HepG2 (cell line): ENCODE measurements around the gene EPN2.

Experiments used
- BCL3 ChIP-seq: sonication (generic); formaldehyde crosslinking; IDR thresholded peaks from 2 replicates; pipeline ENCODE4 v1.5.1; 2020; ENCODE audit warnings: mild to moderate bottlenecking, missing genetic modification reagents, moderate library complexity
- CTCF ChIP-seq: sonication (generic); formaldehyde crosslinking; IDR thresholded peaks from 2 replicates; pipeline ENCODE4 v1.5.0; 2020; ENCODE audit warnings: mild to moderate bottlenecking, missing genetic modification reagents, moderate library complexity
- ETS1 ChIP-seq: sonication (generic); formaldehyde crosslinking; IDR thresholded peaks from 2 replicates; pipeline ENCODE4 v1.4.0; 2020; ENCODE audit warnings: missing genetic modification reagents
- FOXK2 ChIP-seq: fragments of 450-650 bp; IDR thresholded peaks from 2 replicates; pipeline ENCODE4 v1.6.1; 2016
- GTF2F1 ChIP-seq: fragments of 150-350 bp; IDR thresholded peaks from 2 replicates; pipeline ENCODE4 v1.6.1; 2014; ENCODE audit warnings: low read length
- MAX ChIP-seq: IDR thresholded peaks from 2 replicates; pipeline ENCODE4 v1.6.1; 2012; ENCODE audit warnings: inconsistent platforms
- PRDM15 ChIP-seq: sonication (generic); formaldehyde crosslinking; IDR thresholded peaks from 2 replicates; pipeline ENCODE4 v1.4.0; 2020; ENCODE audit warnings: missing genetic modification reagents
- SIN3A ChIP-seq: IDR thresholded peaks from 2 replicates; pipeline ENCODE4 v1.6.1; 2011; ENCODE audit warnings: low read depth, mild to moderate bottlenecking, control low read depth, low read length, borderline replicate concordance
- STAT6 ChIP-seq: sonication (generic); formaldehyde crosslinking; IDR thresholded peaks from 2 replicates; pipeline ENCODE4 v1.4.0; 2020; ENCODE audit warnings: missing genetic modification reagents, mild to moderate bottlenecking, borderline replicate concordance
- ZNF331 ChIP-seq: sonication (generic); formaldehyde crosslinking; IDR thresholded peaks from 2 replicates; pipeline ENCODE4 v1.4.0; 2020; ENCODE audit warnings: missing genetic modification reagents
- ZNF598 ChIP-seq: sonication (generic); formaldehyde crosslinking; IDR thresholded peaks from 2 replicates; pipeline ENCODE4 v1.5.1; 2020; ENCODE audit warnings: mild to moderate bottlenecking, missing genetic modification reagents, borderline replicate concordance
- ZNF704 ChIP-seq: sonication (generic); formaldehyde crosslinking; IDR thresholded peaks from 2 replicates; pipeline ENCODE4 v1.8.1; 2023; ENCODE audit warnings: mild to moderate bottlenecking, inconsistent platforms, moderate library complexity, missing genetic modification reagents, borderline replicate concordance
- ZSCAN21 ChIP-seq: sonication (generic); formaldehyde crosslinking; IDR thresholded peaks from 2 replicates; pipeline ENCODE4 v1.8.0; 2022; ENCODE audit warnings: mild to moderate bottlenecking, missing genetic modification reagents, moderate library complexity, borderline replicate concordance
- ZSCAN30 ChIP-seq: sonication (generic); formaldehyde crosslinking; IDR thresholded peaks from 2 replicates; pipeline ENCODE4 v1.5.0; 2020; ENCODE audit warnings: mild to moderate bottlenecking, missing genetic modification reagents

GRCh38 chr17:19249681-19250080 lies 12.5 kb downstream of the EPN2 start:
- TF ChIP-seq MAX (no peak), BCL3 (no peak), CTCF (CRISPR knock-in tag) (no peak), ZNF704 (CRISPR knock-in tag) (no peak), SIN3A (no peak), PRDM15 (CRISPR knock-in tag) (no peak), GTF2F1 (no peak), ZNF598 (CRISPR knock-in tag) (no peak), STAT6 (CRISPR knock-in tag) (no peak), ZNF331 (CRISPR knock-in tag) (no peak), FOXK2 (no peak), ZSCAN21 (CRISPR knock-in tag) (no peak), ETS1 (CRISPR knock-in tag) (no peak), ZSCAN30 (CRISPR knock-in tag) (no peak)
